ENCODE data around the gene HCK. TPM values are rescaled to one million over a fixed set of nuclear protein-coding genes. Genes with fewer than 3 reads are reported as not detected.

The HCK gene
- total RNA-seq, 2 experiments from 2014 or later: not detected

- peak overlapping the region; percentile 74 for H3K4me3 Mint-ChIP-seq
- peak; percentile 55 for DNase-seq
- intact Hi-C loops (cut with micrococcal nuclease): loop anchor here (5.0 kb wide), 1 partner anchor 195 kb away; no protein-coding TSS in a partner anchor
- no peak overlapping the region for H3K27ac Mint-ChIP-seq
- H3K4me1 Mint-ChIP-seq (ENCODE audit: low read depth): peaks cover 16% of the 10 kb centered on the region
- no peaks in the 10 kb centered on the region for H3K9me3 Mint-ChIP-seq
- peaks cover 2% of the 10 kb centered on the region for H3K36me3 Mint-ChIP-seq (ENCODE audit: low read depth)
- CTCF ChIA-PET: interaction anchor here (0.7 to 2.0 kb wide), 3 partner anchors 10 to 165 kb away, joined by 4 to 7 read pairs (median 5); no protein-coding TSS in a partner anchor
- H3K27me3 Mint-ChIP-seq (ENCODE audit: low read depth): peaks cover 55% of the 10 kb centered on the region
Observed at GRCh38 chr20:32017711-32018251, 34.3 kb upstream of the HCK start.

DNA sequence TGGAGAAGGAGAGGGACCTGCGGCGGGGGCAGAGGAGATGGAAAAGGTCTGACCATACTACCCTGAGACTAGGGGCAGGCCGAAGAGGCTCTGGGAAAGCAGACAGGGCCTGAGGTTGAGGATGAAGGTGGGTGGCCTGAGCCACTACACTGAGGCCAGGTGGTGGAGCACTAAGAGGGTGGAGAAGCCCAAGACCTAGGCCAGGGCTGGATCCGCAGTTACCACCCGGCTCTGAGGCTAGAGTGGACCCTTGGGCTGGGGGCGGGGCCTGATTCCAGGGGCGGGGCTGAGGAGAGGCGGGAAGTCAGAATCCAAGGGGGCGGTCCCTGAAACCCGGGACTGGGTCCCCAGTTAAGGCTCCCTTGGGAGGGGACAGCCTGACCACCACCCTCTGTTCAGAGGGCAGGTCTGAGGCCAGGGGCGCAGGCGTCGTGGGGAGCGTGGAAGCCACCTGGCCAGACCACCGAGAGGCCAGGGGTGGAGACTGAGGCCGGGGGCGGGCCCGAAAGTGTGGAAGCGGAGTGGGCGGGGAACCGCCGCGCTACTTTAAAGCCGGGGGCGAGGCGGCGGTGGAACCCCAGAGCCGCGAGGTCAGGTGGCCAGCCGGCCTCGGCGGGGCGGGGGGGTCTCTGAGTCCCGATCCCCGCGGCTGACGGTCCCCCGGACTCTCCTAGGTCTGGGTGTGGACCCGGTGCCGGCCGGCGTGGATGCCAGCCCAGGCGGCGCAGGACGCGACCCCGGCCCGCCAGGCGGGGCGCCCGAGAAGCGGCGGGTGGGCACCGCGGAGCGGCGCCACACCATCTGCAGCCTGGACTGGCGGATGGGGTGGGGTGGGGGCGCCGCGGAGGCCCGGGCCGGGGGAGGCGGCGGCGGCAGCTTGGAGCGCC, 33.5 kb upstream of the HCK start:
- Mint-ChIP-seq H3K27ac (no peak overlapping the region), H3K27me3 (ENCODE audit: low read depth) (peaks cover 60% of the 10 kb centered on the region), H3K4me1 (ENCODE audit: low read depth) (peaks cover 16% of the 10 kb centered on the region), H3K4me3 (peak overlapping the region; percentile 74), H3K36me3 (ENCODE audit: low read depth) (peaks cover 2% of the 10 kb centered on the region), H3K9me3 (no peaks in the 10 kb centered on the region)
- intact Hi-C loops (cut with micrococcal nuclease): loop anchor here (5.0 kb wide), 1 partner anchor 196 kb away; no protein-coding TSS in a partner anchor
- CTCF ChIA-PET: interaction anchor here (1.6 to 3.0 kb wide), 4 partner anchors 12 to 168 kb away, joined by 4 to 37 read pairs (median 6); no protein-coding TSS in a partner anchor
- DNase-seq: peak; percentile 58

GRCh38 chr20:32019156-32019510, 32.9 kb upstream of the HCK start:
- Mint-ChIP-seq H3K9me3 (no peaks in the 10 kb centered on the region), H3K27me3 (ENCODE audit: low read depth) (peaks cover 65% of the 10 kb centered on the region), H3K4me1 (ENCODE audit: low read depth) (peaks cover 16% of the 10 kb centered on the region), H3K27ac (no peak overlapping the region), H3K36me3 (ENCODE audit: low read depth) (peaks cover 2% of the 10 kb centered on the region), H3K4me3 (peak overlapping the region; percentile 77)
- CTCF ChIA-PET: interaction anchor here (1.3 to 3.0 kb wide), 4 partner anchors 11 to 168 kb away, joined by 3 to 37 read pairs (median 6); no protein-coding TSS in a partner anchor
- intact Hi-C loops (cut with micrococcal nuclease): loop anchor here (5.0 kb wide), 1 partner anchor 197 kb away; no protein-coding TSS in a partner anchor
- DNase-seq: no peak

GRCh38 chr20:32019563-32020463, 32.2 kb upstream of the HCK start:
- CTCF ChIA-PET: interaction anchor here (1.3 to 3.0 kb wide), 5 partner anchors 11 to 169 kb away, joined by 3 to 37 read pairs (median 4); no protein-coding TSS in a partner anchor
- no peak for DNase-seq
- peaks cover 16% of the 10 kb centered on the region for H3K4me1 Mint-ChIP-seq (ENCODE audit: low read depth)
- H3K27ac Mint-ChIP-seq: peak overlapping the region; percentile 58
- peaks cover 2% of the 10 kb centered on the region for H3K36me3 Mint-ChIP-seq (ENCODE audit: low read depth)
- no peaks in the 10 kb centered on the region for H3K9me3 Mint-ChIP-seq
- H3K4me3 Mint-ChIP-seq: peak overlapping the region; percentile 77
- intact Hi-C loops (cut with micrococcal nuclease): loop anchor here (5.0 kb wide), 1 partner anchor 198 kb away; no protein-coding TSS in a partner anchor
- peaks cover 66% of the 10 kb centered on the region for H3K27me3 Mint-ChIP-seq (ENCODE audit: low read depth)

DNA sequence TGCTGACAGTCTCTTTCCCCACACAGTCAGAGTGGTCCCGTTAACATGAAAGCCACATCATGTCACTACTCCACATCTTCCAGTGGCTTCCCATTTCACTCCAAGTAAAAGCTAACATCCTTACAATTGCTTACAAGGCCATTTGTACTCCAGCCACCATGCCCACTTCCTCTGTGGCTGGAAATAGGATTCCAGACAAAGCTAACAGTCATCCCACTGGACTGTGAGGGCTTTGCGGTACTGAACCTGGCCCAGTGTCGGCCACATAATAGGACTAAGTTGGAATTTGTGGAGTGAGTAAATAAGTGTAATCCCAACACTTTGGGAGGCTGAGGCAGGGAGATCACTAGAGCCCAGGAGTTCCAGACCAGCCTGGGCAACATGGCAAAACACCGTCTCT, 31.0 kb upstream of the HCK start:
- DNase-seq: no peak
- H3K27me3 Mint-ChIP-seq (ENCODE audit: low read depth): peaks cover 61% of the 10 kb centered on the region
- H3K36me3 Mint-ChIP-seq (ENCODE audit: low read depth): peaks cover 2% of the 10 kb centered on the region
- H3K27ac Mint-ChIP-seq: no peak overlapping the region
- intact Hi-C loops (cut with micrococcal nuclease): no loop called here
- no peaks in the 10 kb centered on the region for H3K9me3 Mint-ChIP-seq
- peaks cover 16% of the 10 kb centered on the region for H3K4me1 Mint-ChIP-seq (ENCODE audit: low read depth)
- CTCF ChIA-PET: interaction anchor here (1.6 to 3.0 kb wide), 2 partner anchors 10 to 168 kb away, joined by 4 to 37 read pairs; no protein-coding TSS in a partner anchor
- no peak overlapping the region for H3K4me3 Mint-ChIP-seq

GRCh38 chr20:32024683-32025295, 27.3 kb upstream of the HCK start:
- CTCF ChIA-PET: no interaction called here
- peaks cover 39% of the 10 kb centered on the region for H3K27me3 Mint-ChIP-seq (ENCODE audit: low read depth)
- H3K27ac Mint-ChIP-seq: no peak overlapping the region
- H3K4me1 Mint-ChIP-seq (ENCODE audit: low read depth): peaks cover 6% of the 10 kb centered on the region
- no peak overlapping the region for H3K4me3 Mint-ChIP-seq
- no peaks in the 10 kb centered on the region for H3K9me3 Mint-ChIP-seq
- no peaks in the 10 kb centered on the region for H3K36me3 Mint-ChIP-seq (ENCODE audit: low read depth)
- no peak for DNase-seq
- intact Hi-C loops (cut with micrococcal nuclease): no loop called here

DNA sequence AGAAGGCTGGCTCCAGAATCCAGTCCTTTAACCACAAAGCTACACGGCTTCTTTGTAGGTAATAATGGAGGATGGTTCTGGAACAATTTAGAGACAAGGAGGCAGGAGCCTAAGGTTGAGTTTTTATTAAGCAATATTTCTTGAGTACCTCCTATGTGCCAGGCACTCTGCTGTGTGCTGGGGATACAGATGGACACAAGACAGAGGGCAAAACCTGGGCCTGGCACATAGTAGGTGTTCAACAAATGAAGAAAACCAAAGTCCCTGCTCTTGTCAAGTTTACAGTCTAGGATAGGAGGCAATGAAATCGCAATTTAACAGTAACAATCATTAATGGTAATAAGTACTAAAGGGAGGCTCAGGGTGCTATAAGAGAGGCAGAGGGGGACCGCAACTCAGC, 24.4 kb upstream of the HCK start:
- H3K27ac Mint-ChIP-seq: no peak overlapping the region
- H3K27me3 Mint-ChIP-seq (ENCODE audit: low read depth): peaks cover 15% of the 10 kb centered on the region
- intact Hi-C loops (cut with micrococcal nuclease): no loop called here

GRCh38 chr20:32028647-32029372, 23.2 kb upstream of the HCK start:
- Mint-ChIP-seq H3K36me3 (ENCODE audit: low read depth) (no peaks in the 10 kb centered on the region), H3K9me3 (no peaks in the 10 kb centered on the region), H3K4me1 (ENCODE audit: low read depth) (no peaks in the 10 kb centered on the region), H3K27me3 (ENCODE audit: low read depth) (peaks cover 7% of the 10 kb centered on the region), H3K4me3 (no peak overlapping the region), H3K27ac (no peak overlapping the region)
- intact Hi-C loops (cut with micrococcal nuclease): no loop called here
- no peak for DNase-seq
- CTCF ChIA-PET: interaction anchor here (0.7 to 4.4 kb wide), 9 partner anchors 9 to 206 kb away, joined by 3 to 37 read pairs (median 11); partner anchors contain the start of gene PDRG1

More for the DNA sequence above, 24.4 kb upstream of the HCK start:
- Mint-ChIP-seq H3K4me1 (ENCODE audit: low read depth) (no peaks in the 10 kb centered on the region), H3K36me3 (ENCODE audit: low read depth) (no peaks in the 10 kb centered on the region), H3K4me3 (no peak overlapping the region), H3K9me3 (no peaks in the 10 kb centered on the region)
- DNase-seq: no peak
- CTCF ChIA-PET: interaction anchor here (1.4 kb wide), 1 partner anchor 10 kb away, joined by 4 read pairs; no protein-coding TSS in a partner anchor

- CTCF ChIA-PET: interaction anchor here (0.7 to 4.4 kb wide), 12 partner anchors 10 to 232 kb away, joined by 3 to 37 read pairs (median 10); partner anchors contain the start of gene PDRG1
- Mint-ChIP-seq H3K36me3 (ENCODE audit: low read depth) (no peaks in the 10 kb centered on the region), H3K4me1 (ENCODE audit: low read depth) (no peaks in the 10 kb centered on the region), H3K4me3 (no peak overlapping the region), H3K27ac (no peak overlapping the region), H3K9me3 (no peaks in the 10 kb centered on the region), H3K27me3 (ENCODE audit: low read depth) (peaks cover 6% of the 10 kb centered on the region)
- no peak for DNase-seq
- intact Hi-C loops (cut with micrococcal nuclease): no loop called here
Observed at GRCh38 chr20:32029561-32029960, 22.5 kb upstream of the HCK start.

DNA sequence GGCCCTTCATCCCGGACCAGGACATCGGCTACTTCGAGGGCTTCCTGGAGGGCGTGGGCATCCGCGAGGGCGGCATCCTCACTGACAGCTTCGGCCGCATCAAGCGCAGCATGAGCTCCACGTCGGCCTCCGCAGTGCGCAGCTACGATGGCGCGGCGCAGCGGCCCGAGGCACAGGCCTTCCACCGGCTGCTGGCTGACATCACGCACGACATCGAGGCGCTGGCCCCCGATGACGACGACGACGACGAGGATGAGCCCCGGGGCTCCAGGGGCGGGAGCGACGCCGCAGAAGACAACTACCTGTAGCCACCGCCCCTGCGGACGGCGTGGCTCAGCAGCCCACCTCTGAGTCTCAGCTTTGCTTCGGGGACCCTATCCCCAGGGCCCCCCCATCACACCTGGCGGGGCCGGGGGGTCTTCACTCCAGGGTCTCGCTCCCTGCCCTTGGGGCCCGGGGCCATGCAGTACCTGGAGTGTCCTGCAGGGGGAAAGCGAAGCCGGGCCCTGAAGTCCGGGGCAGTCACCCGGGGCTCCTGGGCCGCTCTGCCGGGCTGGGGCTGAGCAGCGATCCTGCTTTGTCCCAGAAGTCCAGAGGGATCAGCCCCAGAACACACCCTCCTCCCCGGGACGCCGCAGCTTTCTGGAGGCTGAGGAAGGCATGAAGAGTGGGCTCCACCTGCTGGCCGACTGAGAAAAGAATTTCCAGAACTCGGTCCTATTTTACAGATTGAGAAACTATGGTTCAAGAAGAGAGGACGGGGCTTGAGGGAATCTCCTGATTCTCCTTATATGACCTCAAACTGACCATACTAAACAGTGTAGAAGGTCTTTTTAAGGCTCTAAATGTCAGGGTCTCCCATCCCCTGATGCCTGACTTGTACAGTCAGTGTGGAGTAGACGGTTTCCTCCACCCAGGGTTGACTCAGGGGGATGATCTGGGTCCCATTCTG, 20.8 kb upstream of the HCK start:
- intact Hi-C loops (cut with micrococcal nuclease): loop anchor here (1.0 to 10.0 kb wide), 5 partner anchors 61 to 622 kb away; no protein-coding TSS in a partner anchor
- peak; percentile 77 for DNase-seq
- peaks cover 6% of the 10 kb centered on the region for H3K27me3 Mint-ChIP-seq (ENCODE audit: low read depth)
- CTCF ChIA-PET: interaction anchor here (0.6 to 4.4 kb wide), 33 partner anchors 8 to 752 kb away, joined by 3 to 37 read pairs (median 4); partner anchors contain the start of gene PDRG1
- H3K27ac Mint-ChIP-seq: no peak overlapping the region
- peak overlapping the region; percentile 12 for H3K4me3 Mint-ChIP-seq
- no peaks in the 10 kb centered on the region for H3K4me1 Mint-ChIP-seq (ENCODE audit: low read depth)
- H3K36me3 Mint-ChIP-seq (ENCODE audit: low read depth): no peaks in the 10 kb centered on the region
- no peaks in the 10 kb centered on the region for H3K9me3 Mint-ChIP-seq
